ENCODE measurements around the gene CLDND2. TPM values are rescaled to one million over a fixed set of nuclear protein-coding genes. Genes with fewer than 3 reads are reported as not detected.

Gene CLDND2
- polyA plus RNA-seq, 1 of the 3 experiments (the other 2 are of a cell fraction): 0.26 TPM

DNA sequence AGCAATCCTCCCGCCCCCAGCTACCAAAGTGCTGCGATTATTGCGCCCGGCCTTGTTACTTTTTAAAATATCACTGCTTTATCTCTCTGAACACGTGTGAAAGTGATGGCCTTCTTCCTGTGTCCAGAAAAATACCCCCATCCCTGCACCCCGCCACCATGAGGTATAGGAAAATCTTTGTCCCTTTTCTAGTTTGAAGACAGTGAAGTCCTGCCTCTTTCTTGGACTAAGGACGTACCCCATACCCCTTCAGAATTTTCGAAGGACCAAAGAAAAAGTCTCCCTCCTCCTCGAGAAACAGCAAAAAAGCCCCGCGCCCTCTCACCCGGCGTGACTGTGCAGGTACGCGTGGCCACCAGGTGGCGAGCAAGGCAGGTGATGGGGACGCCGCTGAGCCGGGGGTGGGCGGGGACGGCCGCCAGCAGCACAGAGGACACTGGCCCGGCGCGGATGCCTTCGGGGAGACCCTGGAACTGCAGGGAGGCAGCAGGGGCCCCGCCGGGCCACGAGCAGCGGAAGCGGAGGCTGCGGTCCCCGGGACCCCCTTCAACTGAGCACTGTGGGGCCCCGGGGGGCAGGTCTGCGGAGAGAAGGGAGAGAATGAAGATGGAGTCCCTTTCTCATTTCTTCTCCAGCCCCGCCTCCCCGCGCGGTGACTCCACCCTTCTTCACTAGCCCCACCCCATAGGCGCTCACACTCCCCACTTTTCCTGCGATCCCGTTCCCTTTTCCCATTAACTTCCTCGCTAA lies 30.1 kb downstream of the CLDND2 start:
- ChIA-PET POLR2A (no interaction called here), CTCF (interaction anchor here (0.6 to 2.1 kb wide), 20 partner anchors 9 to 318 kb away, joined by 3 to 7 read pairs (median 3); no protein-coding TSS in a partner anchor)
- DNase-seq: peak; percentile 95
- no peaks in the 10 kb centered on the region for H4K20me1 ChIP-seq (ENCODE audit: insufficient read depth)
- peak overlapping the region; percentile 99 for H2AFZ ChIP-seq (ENCODE audit: low read depth)
- peaks cover 3% of the 10 kb centered on the region for H3F3A ChIP-seq (replicated peaks; ENCODE audit: insufficient read depth)
- WGBS (ENCODE audit: low lambda C conversion rate): 7% methylated on average over 25 of the region's 43 CpGs
- H3K4me3 ChIP-seq (ENCODE audit: low read depth in 2 of 2, low read length in 1 of 2): peak overlapping the region; percentile 63 to 80
- peak overlapping the region; percentile 97 for H3K4me2 ChIP-seq
- H3K79me2 ChIP-seq (ENCODE audit: insufficient read depth): no peaks in the 10 kb centered on the region
- H3K9me3 ChIP-seq: no peaks in the 10 kb centered on the region
- peak overlapping the region; percentile 65 to 76; a peak in 3 of 4 replicates for H3K27ac ChIP-seq (ENCODE audit: low read depth in 2 of 2, low read length in 1 of 2)
- H3K27me3 ChIP-seq (ENCODE audit: insufficient read depth): no peaks in the 10 kb centered on the region
- H3K36me3 ChIP-seq (replicated peaks in 1 of 2; ENCODE audit: control insufficient read depth in 1 of 2, insufficient read depth in 2 of 2, low read length in 1 of 2): no peaks in the 10 kb centered on the region
- H3K9ac ChIP-seq: peak overlapping the region; percentile 57; the same call in 1 of the 2 replicates
- peaks cover 0 to 8% of the 10 kb centered on the region in 2 experiments; a peak in 1 of 4 replicates for H3K4me1 ChIP-seq (ENCODE audit: control insufficient read depth in 1 of 2, insufficient read depth in 2 of 2, low read depth in 1 of 2, low read length in 1 of 2)
- no peaks in the 10 kb centered on the region for H3K9me2 ChIP-seq
- TF ChIP-seq NFIC (IDR thresholded peaks at IDR 0.05; ENCODE audit: borderline replicate concordance): no peak
- TF ChIP-seq EZH2phosphoT487 (IDR thresholded peaks at IDR 0.05; ENCODE audit: borderline replicate concordance, low read depth): no peak
- TF ChIP-seq GABPA (IDR thresholded peaks at IDR 0.05; ENCODE audit: low read depth): no peak
- no peak for TF ChIP-seq RFX5 (IDR thresholded peaks at IDR 0.05; ENCODE audit: low read length)
- TF ChIP-seq FOXM1 (IDR thresholded peaks at IDR 0.05; ENCODE audit: low read depth): no peak
- TF ChIP-seq TAF1 (IDR thresholded peaks at IDR 0.05; ENCODE audit: borderline replicate concordance, low read depth, low read length): no peak
- TF ChIP-seq FOSL2 (IDR thresholded peaks at IDR 0.05; ENCODE audit: borderline replicate concordance, low read depth): no peak
- TF ChIP-seq SMC3 (IDR thresholded peaks at IDR 0.05; ENCODE audit: low read depth, low read length): peak; percentile 80
- TF ChIP-seq FOXJ3 (CRISPR knock-in tag; IDR thresholded peaks at IDR 0.05): no peak
- TF ChIP-seq, protein P1, sequence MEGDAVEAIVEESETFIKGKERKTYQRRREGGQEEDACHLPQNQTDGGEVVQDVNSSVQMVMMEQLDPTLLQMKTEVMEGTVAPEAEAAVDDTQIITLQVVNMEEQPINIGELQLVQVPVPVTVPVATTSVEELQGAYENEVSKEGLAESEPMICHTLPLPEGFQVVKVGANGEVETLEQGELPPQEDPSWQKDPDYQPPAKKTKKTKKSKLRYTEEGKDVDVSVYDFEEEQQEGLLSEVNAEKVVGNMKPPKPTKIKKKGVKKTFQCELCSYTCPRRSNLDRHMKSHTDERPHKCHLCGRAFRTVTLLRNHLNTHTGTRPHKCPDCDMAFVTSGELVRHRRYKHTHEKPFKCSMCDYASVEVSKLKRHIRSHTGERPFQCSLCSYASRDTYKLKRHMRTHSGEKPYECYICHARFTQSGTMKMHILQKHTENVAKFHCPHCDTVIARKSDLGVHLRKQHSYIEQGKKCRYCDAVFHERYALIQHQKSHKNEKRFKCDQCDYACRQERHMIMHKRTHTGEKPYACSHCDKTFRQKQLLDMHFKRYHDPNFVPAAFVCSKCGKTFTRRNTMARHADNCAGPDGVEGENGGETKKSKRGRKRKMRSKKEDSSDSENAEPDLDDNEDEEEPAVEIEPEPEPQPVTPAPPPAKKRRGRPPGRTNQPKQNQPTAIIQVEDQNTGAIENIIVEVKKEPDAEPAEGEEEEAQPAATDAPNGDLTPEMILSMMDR (IDR thresholded peaks at IDR 0.05): peak; percentile 91
- TF ChIP-seq, protein P2, sequence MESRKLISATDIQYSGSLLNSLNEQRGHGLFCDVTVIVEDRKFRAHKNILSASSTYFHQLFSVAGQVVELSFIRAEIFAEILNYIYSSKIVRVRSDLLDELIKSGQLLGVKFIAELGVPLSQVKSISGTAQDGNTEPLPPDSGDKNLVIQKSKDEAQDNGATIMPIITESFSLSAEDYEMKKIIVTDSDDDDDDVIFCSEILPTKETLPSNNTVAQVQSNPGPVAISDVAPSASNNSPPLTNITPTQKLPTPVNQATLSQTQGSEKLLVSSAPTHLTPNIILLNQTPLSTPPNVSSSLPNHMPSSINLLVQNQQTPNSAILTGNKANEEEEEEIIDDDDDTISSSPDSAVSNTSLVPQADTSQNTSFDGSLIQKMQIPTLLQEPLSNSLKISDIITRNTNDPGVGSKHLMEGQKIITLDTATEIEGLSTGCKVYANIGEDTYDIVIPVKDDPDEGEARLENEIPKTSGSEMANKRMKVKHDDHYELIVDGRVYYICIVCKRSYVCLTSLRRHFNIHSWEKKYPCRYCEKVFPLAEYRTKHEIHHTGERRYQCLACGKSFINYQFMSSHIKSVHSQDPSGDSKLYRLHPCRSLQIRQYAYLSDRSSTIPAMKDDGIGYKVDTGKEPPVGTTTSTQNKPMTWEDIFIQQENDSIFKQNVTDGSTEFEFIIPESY (IDR thresholded peaks at IDR 0.05; ENCODE audit: borderline replicate concordance, low read depth): no peak
- 0 out of 2 replicates have a peak, but pooled peaks have one; percentile 48 for TF ChIP-seq YY1 (IDR thresholded peaks at IDR 0.05; ENCODE audit: low read depth)
- no peak for TF ChIP-seq NRF1 (IDR thresholded peaks at IDR 0.05; ENCODE audit: low read depth, low read length)
- TF ChIP-seq, protein P3, sequence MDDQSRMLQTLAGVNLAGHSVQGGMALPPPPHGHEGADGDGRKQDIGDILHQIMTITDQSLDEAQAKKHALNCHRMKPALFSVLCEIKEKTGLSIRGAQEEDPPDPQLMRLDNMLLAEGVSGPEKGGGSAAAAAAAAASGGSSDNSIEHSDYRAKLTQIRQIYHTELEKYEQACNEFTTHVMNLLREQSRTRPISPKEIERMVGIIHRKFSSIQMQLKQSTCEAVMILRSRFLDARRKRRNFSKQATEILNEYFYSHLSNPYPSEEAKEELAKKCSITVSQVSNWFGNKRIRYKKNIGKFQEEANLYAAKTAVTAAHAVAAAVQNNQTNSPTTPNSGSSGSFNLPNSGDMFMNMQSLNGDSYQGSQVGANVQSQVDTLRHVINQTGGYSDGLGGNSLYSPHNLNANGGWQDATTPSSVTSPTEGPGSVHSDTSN (IDR thresholded peaks at IDR 0.05): no peak
- TF ChIP-seq CHD2 (IDR thresholded peaks at IDR 0.05; ENCODE audit: low read length, partially characterized antibody): peak; percentile 16
- peak; percentile 59; the same call in 1 of the 2 replicates for TF ChIP-seq MXI1 (IDR thresholded peaks at IDR 0.05; ENCODE audit: low read depth, low read length)
- no peak for TF ChIP-seq RXRA (IDR thresholded peaks at IDR 0.05; ENCODE audit: borderline replicate concordance, low read depth)
- no peak for TF ChIP-seq TEAD4 (IDR thresholded peaks at IDR 0.05; ENCODE audit: borderline replicate concordance, insufficient read depth)
- no peak for TF ChIP-seq GATA2 (CRISPR knock-in tag; IDR thresholded peaks at IDR 0.05)
- TF ChIP-seq JUND (IDR thresholded peaks at IDR 0.05): no peak
- no peak for TF ChIP-seq MEF2A (IDR thresholded peaks at IDR 0.05; ENCODE audit: borderline replicate concordance, low read depth)
- no peak for TF ChIP-seq ELF1 (IDR thresholded peaks at IDR 0.05)
- no peak for TF ChIP-seq POLR2AphosphoS5 (IDR thresholded peaks at IDR 0.05; ENCODE audit: low read depth, low read length)
- 0 out of 4 replicates have a peak, but pooled peaks of 1 of the 2 experiments have one; percentile 5 for TF ChIP-seq EP300 (IDR thresholded peaks at IDR 0.05; ENCODE audit: borderline replicate concordance in 1 of 2, low read depth in 1 of 2, low read length in 1 of 2)
- TF ChIP-seq, protein P4, sequence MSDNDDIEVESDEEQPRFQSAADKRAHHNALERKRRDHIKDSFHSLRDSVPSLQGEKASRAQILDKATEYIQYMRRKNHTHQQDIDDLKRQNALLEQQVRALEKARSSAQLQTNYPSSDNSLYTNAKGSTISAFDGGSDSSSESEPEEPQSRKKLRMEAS (IDR thresholded peaks at IDR 0.05; ENCODE audit: low read depth): peak; percentile 69
- TF ChIP-seq RAD21 (IDR thresholded peaks at IDR 0.05; ENCODE audit: low read length): peak; percentile 75
- TF ChIP-seq, protein P5, sequence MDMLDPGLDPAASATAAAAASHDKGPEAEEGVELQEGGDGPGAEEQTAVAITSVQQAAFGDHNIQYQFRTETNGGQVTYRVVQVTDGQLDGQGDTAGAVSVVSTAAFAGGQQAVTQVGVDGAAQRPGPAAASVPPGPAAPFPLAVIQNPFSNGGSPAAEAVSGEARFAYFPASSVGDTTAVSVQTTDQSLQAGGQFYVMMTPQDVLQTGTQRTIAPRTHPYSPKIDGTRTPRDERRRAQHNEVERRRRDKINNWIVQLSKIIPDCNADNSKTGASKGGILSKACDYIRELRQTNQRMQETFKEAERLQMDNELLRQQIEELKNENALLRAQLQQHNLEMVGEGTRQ (IDR thresholded peaks at IDR 0.05; ENCODE audit: borderline replicate concordance, low read depth, low read length): no peak
- peak; percentile 29; the same call in 1 of the 2 replicates for TF ChIP-seq RCOR1 (IDR thresholded peaks at IDR 0.05; ENCODE audit: low read length)
- TF ChIP-seq TCF12 (IDR thresholded peaks at IDR 0.05): no peak
